Measurements from ENCODE around the gene OR51A4. TPM values are rescaled to one million over a fixed set of nuclear protein-coding genes. Genes with fewer than 3 reads are reported as not detected.

OR51A4 gene
- total RNA-seq, 1 experiment from 2014 or later, result not detected

DNA sequence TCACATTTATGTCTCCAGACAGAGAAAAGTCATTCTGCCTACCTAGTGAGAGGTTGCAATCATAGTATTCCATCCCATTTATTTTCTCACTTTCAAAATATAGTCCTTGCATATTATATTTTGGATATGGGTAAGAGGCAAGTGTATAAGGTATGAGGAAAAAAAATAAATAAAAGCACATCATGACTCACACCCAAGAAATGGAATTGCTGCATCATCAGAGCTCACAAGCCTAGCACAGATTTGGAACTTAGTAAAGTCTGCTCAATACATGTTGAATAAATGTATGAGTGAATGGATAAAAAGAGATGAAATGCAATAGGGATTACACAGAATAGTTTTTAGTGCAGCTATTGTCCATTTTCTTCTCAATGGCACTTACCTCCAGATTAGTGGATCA lies 20.8 kb downstream of the OR51A4 start:
- CTCF ChIA-PET, result interaction anchor here (0.6 to 1.1 kb wide), 2 partner anchors 31 to 1078 kb away, joined by 3 read pairs; no protein-coding TSS in a partner anchor

GRCh38 chr11:4924239-4924638 lies 23.2 kb downstream of the OR51A4 start, which contains the start of gene OR51G1:
Gene OR51G1, minus strand, starts transcription at chr11:4924339. Its CDS starts 0 bp downstream, at chr11:4924339.
- no peak within 1 kb of the TSS for H3K4me3 Mint-ChIP-seq (ENCODE audit: unreplicated experiment)
- ChIA-PET POLR2A (no interaction called here), CTCF (interaction anchor here (0.6 kb wide), 1 partner anchor 80 kb away, joined by 3 read pairs; no protein-coding TSS in a partner anchor)
- peaks cover 22% of the 10 kb centered on the region for H3K27me3 Mint-ChIP-seq (ENCODE audit: insufficient read depth, unreplicated experiment)
- no peaks in the 10 kb centered on the region for H3K36me3 Mint-ChIP-seq (ENCODE audit: insufficient read depth, unreplicated experiment)
- H3K27ac Mint-ChIP-seq (ENCODE audit: low read depth, unreplicated experiment), result no peak within 1 kb of the TSS
- no peak for DNase-seq (ENCODE audit: unreplicated experiment)
- H3K9me3 Mint-ChIP-seq (ENCODE audit: unreplicated experiment), result no peaks in the 10 kb centered on the region
- TF ChIP-seq, protein P1, sequence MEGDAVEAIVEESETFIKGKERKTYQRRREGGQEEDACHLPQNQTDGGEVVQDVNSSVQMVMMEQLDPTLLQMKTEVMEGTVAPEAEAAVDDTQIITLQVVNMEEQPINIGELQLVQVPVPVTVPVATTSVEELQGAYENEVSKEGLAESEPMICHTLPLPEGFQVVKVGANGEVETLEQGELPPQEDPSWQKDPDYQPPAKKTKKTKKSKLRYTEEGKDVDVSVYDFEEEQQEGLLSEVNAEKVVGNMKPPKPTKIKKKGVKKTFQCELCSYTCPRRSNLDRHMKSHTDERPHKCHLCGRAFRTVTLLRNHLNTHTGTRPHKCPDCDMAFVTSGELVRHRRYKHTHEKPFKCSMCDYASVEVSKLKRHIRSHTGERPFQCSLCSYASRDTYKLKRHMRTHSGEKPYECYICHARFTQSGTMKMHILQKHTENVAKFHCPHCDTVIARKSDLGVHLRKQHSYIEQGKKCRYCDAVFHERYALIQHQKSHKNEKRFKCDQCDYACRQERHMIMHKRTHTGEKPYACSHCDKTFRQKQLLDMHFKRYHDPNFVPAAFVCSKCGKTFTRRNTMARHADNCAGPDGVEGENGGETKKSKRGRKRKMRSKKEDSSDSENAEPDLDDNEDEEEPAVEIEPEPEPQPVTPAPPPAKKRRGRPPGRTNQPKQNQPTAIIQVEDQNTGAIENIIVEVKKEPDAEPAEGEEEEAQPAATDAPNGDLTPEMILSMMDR (IDR thresholded peaks at IDR 0.05; ENCODE audit: unreplicated experiment), result no peak
- intact Hi-C loops (cut with micrococcal nuclease), result no loop called here
- BruUV-seq (replicated peaks), result no TSS peak
- no peaks in the 10 kb centered on the region for H3K4me1 Mint-ChIP-seq (ENCODE audit: insufficient read depth, unreplicated experiment)

More for the DNA sequence above, 20.8 kb downstream of the OR51A4 start:
- no TSS peak for BruUV-seq (replicated peaks)
- H3K9me3 Mint-ChIP-seq (ENCODE audit: unreplicated experiment), result no peaks in the 10 kb centered on the region
- H3K4me1 Mint-ChIP-seq (ENCODE audit: insufficient read depth, unreplicated experiment), result no peaks in the 10 kb centered on the region
- H3K27me3 Mint-ChIP-seq (ENCODE audit: insufficient read depth, unreplicated experiment), result peaks cover 22% of the 10 kb centered on the region
- POLR2A ChIA-PET, result interaction anchor here (0.5 kb wide), 1 partner anchor 112 kb away, joined by 5 read pairs; no protein-coding TSS in a partner anchor
- no peaks in the 10 kb centered on the region for H3K36me3 Mint-ChIP-seq (ENCODE audit: insufficient read depth, unreplicated experiment)
- intact Hi-C loops (cut with micrococcal nuclease), result no loop called here
- peak; percentile 5 for DNase-seq (ENCODE audit: unreplicated experiment)
- TF ChIP-seq, protein P1 (IDR thresholded peaks at IDR 0.05; ENCODE audit: unreplicated experiment), result no peak
- H3K4me3 Mint-ChIP-seq (ENCODE audit: unreplicated experiment), result no peak overlapping the region
- H3K27ac Mint-ChIP-seq (ENCODE audit: low read depth, unreplicated experiment), result no peak overlapping the region

DNA sequence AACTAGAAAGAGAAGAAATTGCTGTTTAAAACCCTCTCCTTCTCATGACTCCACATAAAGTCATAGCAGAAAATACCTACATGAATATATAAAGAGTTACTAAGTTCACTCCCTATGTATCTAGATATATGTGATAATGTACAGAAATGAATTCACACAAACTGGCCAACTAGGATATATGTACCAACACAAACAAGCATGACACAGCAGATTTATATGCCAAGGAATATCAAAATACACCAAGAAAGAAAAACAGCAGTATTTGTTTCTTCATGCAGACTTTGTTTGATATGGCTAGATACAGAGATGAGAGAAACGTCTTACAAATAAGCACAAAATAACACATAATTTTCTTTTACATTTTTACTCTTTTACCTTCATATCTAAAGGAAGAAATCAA lies 25.1 kb downstream of the OR51A4 start:
- TF ChIP-seq, protein P1 (IDR thresholded peaks at IDR 0.05; ENCODE audit: unreplicated experiment), result no peak
- Mint-ChIP-seq H3K4me1 (ENCODE audit: insufficient read depth, unreplicated experiment) (no peaks in the 10 kb centered on the region), H3K36me3 (ENCODE audit: insufficient read depth, unreplicated experiment) (no peaks in the 10 kb centered on the region), H3K9me3 (ENCODE audit: unreplicated experiment) (no peaks in the 10 kb centered on the region), H3K4me3 (ENCODE audit: unreplicated experiment) (no peak overlapping the region), H3K27me3 (ENCODE audit: insufficient read depth, unreplicated experiment) (peaks cover 22% of the 10 kb centered on the region), H3K27ac (ENCODE audit: low read depth, unreplicated experiment) (no peak overlapping the region)
- ChIA-PET CTCF (no interaction called here), POLR2A (no interaction called here)
- intact Hi-C loops (cut with micrococcal nuclease), result no loop called here
- BruUV-seq (replicated peaks), result no TSS peak
- DNase-seq (ENCODE audit: unreplicated experiment), result no peak

DNA sequence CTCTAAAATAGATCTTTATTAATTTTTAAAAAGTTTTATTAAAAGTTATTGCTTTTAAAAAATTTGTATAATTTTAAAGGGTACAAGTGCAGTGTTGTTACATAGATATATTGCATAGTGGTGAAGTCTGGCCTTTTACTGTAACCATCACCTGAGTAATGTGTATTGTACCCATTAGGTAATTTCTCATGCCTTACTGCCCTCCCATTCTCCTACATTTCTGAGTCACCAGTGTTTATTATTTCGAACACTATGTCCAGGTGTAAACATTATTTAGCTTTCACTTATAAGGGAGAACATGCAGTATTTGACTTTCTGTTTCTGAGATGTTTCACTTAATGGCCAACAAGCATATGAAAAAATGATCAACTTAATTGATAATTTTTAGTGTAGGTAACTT lies 25.6 kb downstream of the OR51A4 start:
- BruUV-seq (replicated peaks), result no TSS peak
- Mint-ChIP-seq H3K27me3 (ENCODE audit: insufficient read depth, unreplicated experiment) (peaks cover 22% of the 10 kb centered on the region), H3K4me1 (ENCODE audit: insufficient read depth, unreplicated experiment) (no peaks in the 10 kb centered on the region), H3K36me3 (ENCODE audit: insufficient read depth, unreplicated experiment) (no peaks in the 10 kb centered on the region), H3K27ac (ENCODE audit: low read depth, unreplicated experiment) (no peak overlapping the region), H3K9me3 (ENCODE audit: unreplicated experiment) (no peaks in the 10 kb centered on the region), H3K4me3 (ENCODE audit: unreplicated experiment) (no peak overlapping the region)
- peak; percentile 29 for DNase-seq (ENCODE audit: unreplicated experiment)
- TF ChIP-seq, protein P1 (IDR thresholded peaks at IDR 0.05; ENCODE audit: unreplicated experiment), result no peak
- intact Hi-C loops (cut with micrococcal nuclease), result no loop called here
- CTCF ChIA-PET, result no interaction called here
- POLR2A ChIA-PET, result no interaction called here

Measured in MCF 10A (cell line).